Measurements from ENCODE around the gene LMO7.

Gene LMO7

DNA sequence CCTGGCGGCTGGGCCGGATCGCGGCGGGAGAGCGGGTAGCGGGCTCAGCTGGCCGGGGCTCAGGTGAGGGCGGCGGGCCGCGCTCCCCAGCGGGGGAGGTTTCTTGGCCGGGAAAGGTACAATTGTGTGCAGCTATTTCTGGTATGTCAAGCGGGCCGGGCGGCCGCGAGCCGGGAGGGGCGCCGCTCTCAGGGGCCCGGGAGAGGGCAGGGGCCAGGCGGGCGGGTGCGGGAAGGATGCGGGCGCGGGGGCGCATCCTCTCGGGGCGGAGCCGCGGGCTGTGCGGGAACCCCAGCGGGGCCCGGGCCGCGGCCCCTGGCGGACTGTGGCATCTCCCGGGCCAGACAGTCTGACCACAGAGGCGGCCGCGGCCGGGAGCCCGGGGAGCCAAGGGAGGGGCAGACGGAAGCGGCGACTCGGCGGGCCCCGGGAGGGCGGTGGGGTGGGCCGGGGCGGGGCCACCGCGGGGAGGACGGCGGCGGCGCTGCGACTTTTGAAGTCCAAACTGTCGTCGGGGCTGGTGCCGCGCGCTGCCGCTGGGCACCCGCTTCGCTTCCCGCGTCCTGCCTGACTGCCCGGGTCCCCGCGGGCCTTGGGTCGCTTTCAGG lies at the start of gene LMO7:
Gene LMO7 (plus strand): TSS at position 503 of the 608 bp plus-strand sequence. CDS start 328 bp downstream, outside the sequence.
- H3K4me3 ChIP-seq (ENCODE audit: low read depth, low read length) = peak within 1 kb of the TSS; percentile 77
- no peaks in the 10 kb centered on the region for H3K27me3 ChIP-seq (ENCODE audit: control insufficient read depth, insufficient read depth, low read length)
- H3K9ac ChIP-seq = no peak within 1 kb of the TSS
- no peaks in the 10 kb centered on the region for H3K9me3 ChIP-seq (ENCODE audit: control insufficient read depth, low read length)
- H2AFZ ChIP-seq = peak within 1 kb of the TSS; percentile 93
- no peaks in the 10 kb centered on the region for H3K79me2 ChIP-seq
- H3K27ac ChIP-seq = no peak within 1 kb of the TSS
- peak within 1 kb of the TSS; percentile 69 for H3K4me2 ChIP-seq (ENCODE audit: low read length)
- no peaks in the 10 kb centered on the region for H3K4me1 ChIP-seq
- TF ChIP-seq, protein P1, sequence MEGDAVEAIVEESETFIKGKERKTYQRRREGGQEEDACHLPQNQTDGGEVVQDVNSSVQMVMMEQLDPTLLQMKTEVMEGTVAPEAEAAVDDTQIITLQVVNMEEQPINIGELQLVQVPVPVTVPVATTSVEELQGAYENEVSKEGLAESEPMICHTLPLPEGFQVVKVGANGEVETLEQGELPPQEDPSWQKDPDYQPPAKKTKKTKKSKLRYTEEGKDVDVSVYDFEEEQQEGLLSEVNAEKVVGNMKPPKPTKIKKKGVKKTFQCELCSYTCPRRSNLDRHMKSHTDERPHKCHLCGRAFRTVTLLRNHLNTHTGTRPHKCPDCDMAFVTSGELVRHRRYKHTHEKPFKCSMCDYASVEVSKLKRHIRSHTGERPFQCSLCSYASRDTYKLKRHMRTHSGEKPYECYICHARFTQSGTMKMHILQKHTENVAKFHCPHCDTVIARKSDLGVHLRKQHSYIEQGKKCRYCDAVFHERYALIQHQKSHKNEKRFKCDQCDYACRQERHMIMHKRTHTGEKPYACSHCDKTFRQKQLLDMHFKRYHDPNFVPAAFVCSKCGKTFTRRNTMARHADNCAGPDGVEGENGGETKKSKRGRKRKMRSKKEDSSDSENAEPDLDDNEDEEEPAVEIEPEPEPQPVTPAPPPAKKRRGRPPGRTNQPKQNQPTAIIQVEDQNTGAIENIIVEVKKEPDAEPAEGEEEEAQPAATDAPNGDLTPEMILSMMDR (IDR thresholded peaks at IDR 0.05) = no peak
- no peaks in the 10 kb centered on the region for H3K36me3 ChIP-seq (ENCODE audit: control insufficient read depth, insufficient read depth, low read length)

DNA sequence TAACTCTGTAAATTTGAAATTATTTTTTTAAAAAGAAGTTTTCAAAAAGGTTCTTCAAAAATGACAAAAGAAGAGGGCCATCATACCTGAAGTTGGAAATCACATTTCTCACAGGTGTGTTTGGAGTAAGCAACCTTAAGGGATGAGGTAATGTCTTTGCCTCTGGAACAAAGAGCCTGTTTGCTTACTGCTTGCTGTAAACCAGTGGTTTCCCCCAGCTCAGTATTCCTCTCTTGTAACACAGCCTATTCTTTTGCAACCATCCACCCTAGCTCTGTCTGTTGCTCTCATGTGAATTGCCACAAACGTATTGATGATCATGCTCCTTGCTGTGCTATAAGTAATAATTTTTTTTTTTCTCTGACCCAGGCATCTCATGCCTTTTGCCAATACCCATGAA lies 48.5 kb upstream of the LMO7 start:
- H2AFZ ChIP-seq = no peak overlapping the region
- no peaks in the 10 kb centered on the region for H3K27me3 ChIP-seq (ENCODE audit: control insufficient read depth, insufficient read depth, low read length)
- no peak overlapping the region for H3K9ac ChIP-seq
- H3K4me1 ChIP-seq = no peaks in the 10 kb centered on the region
- no peaks in the 10 kb centered on the region for H3K79me2 ChIP-seq
- no peak overlapping the region for H3K4me3 ChIP-seq (ENCODE audit: low read depth, low read length)
- TF ChIP-seq, protein P1 (IDR thresholded peaks at IDR 0.05) = no peak
- H3K4me2 ChIP-seq (ENCODE audit: low read length) = no peak overlapping the region
- no peaks in the 10 kb centered on the region for H3K9me3 ChIP-seq (ENCODE audit: control insufficient read depth, low read length)
- no peaks in the 10 kb centered on the region for H3K36me3 ChIP-seq (ENCODE audit: control insufficient read depth, insufficient read depth, low read length)
- H3K27ac ChIP-seq = no peak overlapping the region

DNA sequence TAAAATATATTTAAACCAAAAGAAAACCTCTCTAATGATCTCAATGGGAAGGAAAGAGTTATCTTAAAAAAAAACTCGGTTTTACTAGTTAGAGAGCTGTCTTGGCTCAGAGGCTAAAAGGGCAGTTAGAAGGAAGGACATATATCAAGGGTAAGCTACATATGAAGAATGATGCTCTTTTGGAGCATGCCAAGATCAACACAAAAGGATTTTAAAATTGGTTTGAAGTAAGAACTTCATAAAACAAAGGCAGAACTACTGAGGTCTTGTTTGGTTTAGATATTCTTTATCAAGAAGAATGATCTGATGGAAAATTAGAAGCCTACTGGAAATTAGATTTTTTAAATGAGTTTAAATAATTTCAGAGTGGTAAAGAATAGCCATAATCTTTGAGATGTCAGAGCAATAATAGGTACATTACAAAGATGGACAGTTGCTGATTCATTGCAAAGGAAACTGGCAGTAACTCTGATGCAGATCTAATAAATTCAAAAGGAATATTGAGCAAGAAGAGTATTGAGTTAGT lies 39.4 kb upstream of the LMO7 start:
- H3K27me3 ChIP-seq (ENCODE audit: control insufficient read depth, insufficient read depth, low read length) = no peaks in the 10 kb centered on the region
- no peaks in the 10 kb centered on the region for H3K36me3 ChIP-seq (ENCODE audit: control insufficient read depth, insufficient read depth, low read length)
- no peak overlapping the region for H3K4me3 ChIP-seq (ENCODE audit: low read depth, low read length)
- no peak overlapping the region for H3K27ac ChIP-seq
- H3K9me3 ChIP-seq (ENCODE audit: control insufficient read depth, low read length) = no peaks in the 10 kb centered on the region
- no peak overlapping the region for H3K4me2 ChIP-seq (ENCODE audit: low read length)
- H3K79me2 ChIP-seq = no peaks in the 10 kb centered on the region
- TF ChIP-seq, protein P1 (IDR thresholded peaks at IDR 0.05) = no peak
- no peaks in the 10 kb centered on the region for H3K4me1 ChIP-seq
- no peak overlapping the region for H2AFZ ChIP-seq
- H3K9ac ChIP-seq = no peak overlapping the region

DNA sequence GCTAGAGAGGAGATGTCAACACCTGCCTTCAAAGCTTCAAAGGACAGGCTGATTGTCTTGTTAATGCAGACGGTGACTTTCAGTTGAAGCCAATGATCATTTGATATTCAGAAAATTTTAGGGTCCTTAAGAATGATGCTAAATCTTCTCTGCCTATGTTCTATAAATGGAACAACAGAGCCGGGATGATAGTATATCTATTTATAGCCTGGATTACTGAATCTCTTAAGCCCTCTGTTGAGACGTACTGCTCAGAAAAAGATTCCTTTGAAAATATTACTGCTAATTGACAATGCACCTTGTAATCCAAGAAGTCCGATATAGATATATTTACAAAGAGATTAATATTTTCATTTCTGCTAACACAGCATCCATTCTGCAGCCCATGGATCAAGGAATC lies 35.8 kb upstream of the LMO7 start:
- no peaks in the 10 kb centered on the region for H3K79me2 ChIP-seq
- H2AFZ ChIP-seq = no peak overlapping the region
- H3K9me3 ChIP-seq (ENCODE audit: control insufficient read depth, low read length) = no peaks in the 10 kb centered on the region
- no peak overlapping the region for H3K9ac ChIP-seq
- no peak overlapping the region for H3K4me2 ChIP-seq (ENCODE audit: low read length)
- no peaks in the 10 kb centered on the region for H3K36me3 ChIP-seq (ENCODE audit: control insufficient read depth, insufficient read depth, low read length)
- no peaks in the 10 kb centered on the region for H3K27me3 ChIP-seq (ENCODE audit: control insufficient read depth, insufficient read depth, low read length)
- no peak overlapping the region for H3K27ac ChIP-seq
- H3K4me1 ChIP-seq = no peaks in the 10 kb centered on the region
- H3K4me3 ChIP-seq (ENCODE audit: low read depth, low read length) = no peak overlapping the region
- TF ChIP-seq, protein P1 (IDR thresholded peaks at IDR 0.05) = no peak

DNA sequence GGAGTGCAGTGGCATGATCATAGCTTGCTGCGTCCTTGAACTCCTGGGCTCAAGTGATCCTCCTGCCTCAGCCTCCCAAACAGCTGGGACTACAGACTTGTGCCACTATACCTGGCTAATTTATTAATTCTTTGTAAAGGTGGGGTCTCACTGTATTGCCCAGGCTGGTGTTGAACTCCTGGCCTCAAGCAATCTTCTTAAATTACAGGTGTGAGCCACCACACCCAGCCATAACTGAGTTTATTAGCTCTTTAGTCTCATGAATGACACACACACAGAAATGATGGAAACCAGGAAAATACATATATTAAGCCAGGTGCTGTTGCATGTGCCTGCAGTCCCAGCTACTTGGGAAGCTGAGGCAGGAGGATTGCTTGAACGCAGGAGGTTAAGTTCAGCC lies 33.1 kb upstream of the LMO7 start:
- Histone ChIP-seq H2AFZ (no peak overlapping the region), H3K9me3 (ENCODE audit: control insufficient read depth, low read length) (no peaks in the 10 kb centered on the region), H3K4me3 (ENCODE audit: low read depth, low read length) (no peak overlapping the region), H3K4me1 (no peaks in the 10 kb centered on the region), H3K27ac (no peak overlapping the region), H3K36me3 (ENCODE audit: control insufficient read depth, insufficient read depth, low read length) (no peaks in the 10 kb centered on the region), H3K9ac (no peak overlapping the region), H3K4me2 (ENCODE audit: low read length) (no peak overlapping the region), H3K27me3 (ENCODE audit: control insufficient read depth, insufficient read depth, low read length) (no peaks in the 10 kb centered on the region), H3K79me2 (no peaks in the 10 kb centered on the region)
- TF ChIP-seq, protein P1 (IDR thresholded peaks at IDR 0.05) = no peak

Data from parathyroid adenoma (tissue), 2 donors.